KBM-7 (cell line): ENCODE results near the gene BTLA.
A peak's percentile ranks its signal among the peaks of the same experiment; 100 is the strongest.
"Not testable (repeated sequence)": the region's sequence is repeated elsewhere in the genome, so short reads cannot be mapped to it uniquely, and the experiment has no call there.

Source experiments
- DNase-seq: peaks from one replicate; pipeline ENCODE4 v3.0.0-alpha.2; 2015
- in situ Hi-C: fragments of 300-500 bp; cut with MboI; formaldehyde crosslinking; loops from 2 replicates; pipeline ENCODE4 v1.14.3; 2020; ENCODE audit warnings: low sequenced_read_pairs, low pct_unique_long_range_greater_than_20kb, mixed read lengths

The BTLA gene

GRCh38 chr3:112461787-112462186 is 37.5 kb downstream of the BTLA start:
- in situ Hi-C loops, DNase-seq: not testable (repeated sequence)

- in situ Hi-C loops: no loop called here
- DNase-seq: no peak
These were observed 38.6 kb downstream of the BTLA start for GRCh38 chr3:112460519-112461195.

GRCh38 chr3:112459750-112460149 is 39.5 kb downstream of the BTLA start:
- DNase-seq: no peak
- in situ Hi-C loops: no loop called here

- in situ Hi-C loops: no loop called here
- no peak for DNase-seq
These were observed 43.1 kb downstream of the BTLA start for GRCh38 chr3:112456147-112456546.

- in situ Hi-C loops: no loop called here
- no peak for DNase-seq
These were observed 50.3 kb downstream of the BTLA start for GRCh38 chr3:112448939-112449338.

- in situ Hi-C loops: no loop called here
- no peak for DNase-seq
These were observed 52.9 kb downstream of the BTLA start for GRCh38 chr3:112446343-112446742.

DNA sequence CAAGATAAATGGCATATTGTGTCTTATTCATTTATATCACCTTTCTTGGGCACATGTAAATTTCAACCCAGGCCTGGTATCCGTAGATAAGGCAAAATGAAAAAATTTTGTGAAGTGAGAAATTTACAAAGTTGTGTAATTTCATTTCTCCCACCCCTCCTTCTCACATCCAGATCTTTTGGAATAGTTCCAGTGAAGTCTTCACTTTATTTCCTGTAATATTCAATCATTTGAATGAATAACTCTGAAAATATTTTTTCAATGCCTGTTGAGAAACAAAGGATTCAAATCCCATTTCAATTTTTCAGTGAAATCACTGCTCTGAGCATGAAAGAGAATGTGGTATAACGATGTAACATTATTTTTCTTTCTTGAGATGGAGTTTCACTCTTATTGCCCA is 53.4 kb downstream of the BTLA start:
- DNase-seq: no peak
- in situ Hi-C loops: no loop called here

- in situ Hi-C loops: no loop called here
- DNase-seq: peak; percentile 76
These were observed 61.9 kb downstream of the BTLA start for GRCh38 chr3:112437146-112438022.

GRCh38 chr3:112429960-112430359 is 69.3 kb downstream of the BTLA start:
- in situ Hi-C loops: no loop called here
- no peak for DNase-seq

GRCh38 chr3:112427123-112427522 is 72.1 kb downstream of the BTLA start:
- in situ Hi-C loops: no loop called here
- no peak for DNase-seq

GRCh38 chr3:112425858-112426750 is 73.2 kb downstream of the BTLA start:
- in situ Hi-C loops: no loop called here
- DNase-seq: peak; percentile 49

DNA sequence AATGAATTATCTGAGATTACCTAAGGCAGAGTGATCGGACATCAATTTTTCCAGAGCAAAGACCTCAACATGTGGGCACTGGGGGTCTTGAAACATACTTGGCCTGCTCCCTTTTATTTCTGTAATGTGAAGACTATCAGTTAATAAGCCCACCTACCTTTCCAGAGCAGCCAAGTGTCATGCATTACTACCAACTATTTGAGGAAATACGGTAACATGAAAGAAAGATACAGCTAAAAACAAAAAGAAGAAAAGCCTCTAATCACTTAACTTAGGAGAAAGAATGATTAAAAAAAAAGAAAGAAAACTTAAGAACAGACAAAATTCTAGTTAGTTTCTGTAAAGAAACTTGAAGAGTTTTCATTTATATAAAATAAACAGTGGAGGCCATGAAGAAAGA is 73.9 kb downstream of the BTLA start:
- no peak for DNase-seq
- in situ Hi-C loops: no loop called here

DNA sequence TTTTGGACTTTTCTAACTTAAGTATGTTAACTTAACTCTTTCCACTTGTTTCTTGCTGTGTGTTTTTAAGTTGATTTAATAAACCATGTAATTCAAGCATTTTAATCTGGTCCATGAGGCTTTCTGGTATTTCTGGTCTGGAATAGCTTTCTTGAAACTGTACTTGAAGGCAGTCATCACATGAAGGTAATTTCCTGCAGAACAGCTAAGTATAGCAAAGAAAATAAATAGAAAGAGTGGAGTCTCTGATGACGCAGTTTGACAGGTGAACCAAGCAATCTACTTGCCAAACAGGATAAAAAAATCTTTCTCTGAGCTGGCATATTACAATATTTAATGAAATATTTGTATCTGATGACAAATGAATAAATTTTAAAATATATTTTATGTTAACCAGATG is 74.9 kb downstream of the BTLA start:
- no peak for DNase-seq
- in situ Hi-C loops: no loop called here

DNA sequence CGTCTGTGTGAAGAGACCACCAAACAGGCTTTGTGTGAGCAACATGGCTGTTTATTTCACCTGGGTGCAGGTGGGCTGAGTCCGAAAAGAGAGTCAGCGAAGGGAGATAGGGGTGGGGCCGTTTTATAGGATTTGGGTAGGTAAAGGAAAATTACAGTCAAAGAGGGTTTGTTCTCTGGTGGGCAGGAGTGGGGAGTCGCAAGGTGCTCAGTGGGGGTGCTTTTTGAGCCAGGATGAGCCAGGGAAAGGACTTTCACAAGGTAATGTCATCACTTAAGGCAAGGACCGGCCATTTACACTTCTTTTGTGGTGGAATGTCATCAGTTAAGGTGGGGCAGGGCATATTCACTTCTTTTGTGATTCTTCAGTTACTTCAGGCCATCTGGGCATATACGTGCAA is 76.4 kb downstream of the BTLA start:
- DNase-seq, in situ Hi-C loops: not testable (repeated sequence)

- in situ Hi-C loops, DNase-seq: not testable (repeated sequence)
These were observed 80.7 kb downstream of the BTLA start for GRCh38 chr3:112418526-112418925.

- DNase-seq: no peak
- in situ Hi-C loops: no loop called here
These were observed 81.5 kb downstream of the BTLA start for GRCh38 chr3:112417696-112418318.

- in situ Hi-C loops: no loop called here
- no peak for DNase-seq
These were observed 82.7 kb downstream of the BTLA start for GRCh38 chr3:112416391-112417212.

DNA sequence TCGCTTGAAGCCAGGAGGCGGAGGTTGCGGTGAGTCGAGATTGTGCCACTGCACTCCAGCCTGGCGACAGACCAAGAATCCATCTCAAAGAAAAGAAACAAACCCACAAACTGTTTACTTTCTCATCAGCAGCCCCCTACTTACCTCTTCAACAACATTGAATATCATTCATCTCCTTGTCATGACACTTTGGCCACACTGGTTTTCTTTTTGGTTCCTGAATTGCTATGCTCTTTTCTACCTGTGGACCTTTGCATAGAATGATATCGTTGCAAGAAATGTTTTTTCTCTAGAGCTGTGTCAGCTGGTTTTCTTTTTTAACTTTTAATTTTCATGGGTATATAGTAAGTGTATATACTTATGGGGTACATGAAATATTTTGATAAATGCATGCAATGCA is 83.9 kb downstream of the BTLA start:
- in situ Hi-C loops: no loop called here
- no peak for DNase-seq
